Measurements from ENCODE around the gene METTL21A. TPM values are rescaled to one million over a fixed set of nuclear protein-coding genes. Genes with fewer than 3 reads are reported as not detected.

Gene METTL21A
- total RNA-seq, 1 experiment from 2014 or later: 161 TPM

DNA sequence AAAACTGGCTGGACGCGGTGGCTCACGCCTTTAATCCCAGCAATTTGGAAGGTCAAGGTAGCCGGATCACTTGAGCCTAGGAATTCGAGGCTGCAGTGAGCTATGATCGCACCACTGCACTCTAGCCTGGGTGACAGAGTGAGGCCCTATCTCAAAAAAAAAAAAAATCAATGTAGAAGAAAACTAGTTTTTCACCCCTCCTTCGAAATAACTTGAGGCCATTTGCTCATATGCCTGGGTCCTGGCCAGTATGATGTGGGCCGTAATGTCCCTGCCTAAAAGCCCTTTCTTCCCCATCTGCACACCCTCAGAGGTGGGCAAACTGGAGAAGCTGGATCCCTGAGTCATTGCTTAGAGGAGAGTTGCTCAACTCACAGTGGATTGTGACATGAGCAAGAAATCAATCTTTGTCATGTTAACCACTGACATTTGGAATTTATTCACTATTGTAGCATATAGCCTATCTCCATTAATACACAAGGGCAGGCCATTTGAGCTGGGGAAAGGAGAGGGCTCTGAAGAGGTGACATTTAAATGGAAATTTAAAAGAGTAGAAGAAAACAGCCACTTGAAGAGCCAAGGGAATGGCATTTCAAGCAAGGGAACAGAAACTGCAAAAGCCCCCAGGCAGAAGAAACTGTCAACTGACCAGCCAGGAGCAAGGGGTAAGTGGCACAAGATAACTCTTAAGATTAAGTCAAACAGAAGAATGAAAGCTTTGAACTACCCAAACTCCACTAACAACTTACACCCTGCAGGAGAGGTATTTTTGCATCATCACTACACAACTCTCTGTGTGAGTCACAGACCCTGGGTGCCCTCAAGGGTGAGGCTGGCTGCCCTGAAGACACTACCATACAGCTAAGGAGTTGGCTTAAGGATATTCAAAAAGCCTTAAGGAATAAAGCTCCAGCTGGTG is 7.6 kb upstream of the METTL21A start:
- peak; percentile 91 for DNase-seq (ENCODE audit: low read depth)
- in situ Hi-C loops (cut with HindIII; ENCODE audit: low pct_unique_long_range_greater_than_20kb, low sequenced_read_pairs): no loop called here

DNA sequence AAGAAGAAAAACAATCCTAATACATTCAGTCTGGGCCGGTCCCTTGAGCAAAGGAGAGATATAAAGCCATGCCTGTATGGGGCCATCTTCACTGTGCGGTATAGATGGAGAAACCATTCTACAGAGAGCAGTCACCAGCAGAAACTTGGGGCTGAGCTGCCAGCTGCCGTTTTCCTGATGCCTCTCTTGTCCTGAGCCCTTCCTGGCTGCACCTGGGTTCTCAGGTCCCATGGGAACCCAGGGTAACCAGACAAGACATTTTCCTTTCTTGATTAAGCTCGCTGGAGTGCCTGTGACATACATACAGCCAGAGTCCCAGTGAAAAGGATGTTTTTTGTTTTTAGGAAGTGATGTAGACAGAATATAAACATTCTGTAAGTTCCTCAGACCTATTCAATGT is 5.3 kb upstream of the METTL21A start:
- DNase-seq (ENCODE audit: low read depth): no peak
- in situ Hi-C loops (cut with HindIII; ENCODE audit: low pct_unique_long_range_greater_than_20kb, low sequenced_read_pairs): no loop called here

GRCh38 chr2:207629553-207629952 is 4.4 kb upstream of the METTL21A start:
- in situ Hi-C loops (cut with HindIII; ENCODE audit: low pct_unique_long_range_greater_than_20kb, low sequenced_read_pairs): no loop called here
- DNase-seq (ENCODE audit: low read depth): no peak

DNA sequence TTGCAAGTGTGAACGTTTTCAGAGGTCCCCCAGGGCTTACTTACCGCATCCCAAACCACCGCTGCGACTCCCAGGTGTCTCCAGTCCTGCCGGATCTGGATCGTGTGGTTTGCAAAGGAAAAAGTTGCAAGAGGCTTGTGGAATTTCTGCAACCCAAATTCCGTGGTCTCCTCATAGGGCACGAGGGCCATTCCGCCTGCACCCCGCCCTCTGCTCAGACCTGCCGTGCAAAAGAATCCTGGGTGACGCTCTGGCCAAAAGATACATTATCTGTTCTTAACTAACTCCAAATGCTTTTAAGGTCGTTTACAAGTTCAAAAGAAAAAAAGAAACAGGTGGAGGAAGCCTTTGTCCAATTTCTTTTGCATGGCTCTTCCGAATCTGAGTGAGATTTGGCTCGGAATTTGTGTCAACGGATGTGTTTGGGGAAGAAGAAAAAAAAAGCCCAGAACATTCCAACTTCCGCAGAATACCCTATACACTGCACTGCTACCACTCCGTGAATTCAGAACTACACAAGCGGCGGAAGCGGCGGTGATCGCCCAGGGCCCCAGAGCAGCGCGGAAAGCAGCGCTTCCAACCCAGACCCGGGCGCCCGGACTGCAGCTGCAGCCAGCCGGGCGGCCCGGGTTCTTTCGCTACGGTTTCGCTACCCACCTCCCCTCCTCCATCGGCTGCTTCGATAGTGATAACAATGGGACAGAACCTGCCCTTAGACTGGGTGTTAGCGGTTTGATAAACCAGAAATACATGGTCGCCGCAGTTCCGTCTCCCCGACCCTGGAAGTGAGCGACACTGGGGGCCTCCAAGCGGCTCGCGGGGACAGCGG is 795 bp downstream of the METTL21A start:
- in situ Hi-C loops (cut with HindIII; ENCODE audit: low pct_unique_long_range_greater_than_20kb, low sequenced_read_pairs): no loop called here
- peak; percentile 52 for DNase-seq (ENCODE audit: low read depth)

GRCh38 chr2:207621501-207622039 is 3.6 kb downstream of the METTL21A start:
- no peak for DNase-seq (ENCODE audit: low read depth)
- in situ Hi-C loops (cut with HindIII; ENCODE audit: low pct_unique_long_range_greater_than_20kb, low sequenced_read_pairs): no loop called here

GRCh38 chr2:207619764-207620203 is 5.4 kb downstream of the METTL21A start:
- in situ Hi-C loops (cut with HindIII; ENCODE audit: low pct_unique_long_range_greater_than_20kb, low sequenced_read_pairs): no loop called here
- no peak for DNase-seq (ENCODE audit: low read depth)

DNA sequence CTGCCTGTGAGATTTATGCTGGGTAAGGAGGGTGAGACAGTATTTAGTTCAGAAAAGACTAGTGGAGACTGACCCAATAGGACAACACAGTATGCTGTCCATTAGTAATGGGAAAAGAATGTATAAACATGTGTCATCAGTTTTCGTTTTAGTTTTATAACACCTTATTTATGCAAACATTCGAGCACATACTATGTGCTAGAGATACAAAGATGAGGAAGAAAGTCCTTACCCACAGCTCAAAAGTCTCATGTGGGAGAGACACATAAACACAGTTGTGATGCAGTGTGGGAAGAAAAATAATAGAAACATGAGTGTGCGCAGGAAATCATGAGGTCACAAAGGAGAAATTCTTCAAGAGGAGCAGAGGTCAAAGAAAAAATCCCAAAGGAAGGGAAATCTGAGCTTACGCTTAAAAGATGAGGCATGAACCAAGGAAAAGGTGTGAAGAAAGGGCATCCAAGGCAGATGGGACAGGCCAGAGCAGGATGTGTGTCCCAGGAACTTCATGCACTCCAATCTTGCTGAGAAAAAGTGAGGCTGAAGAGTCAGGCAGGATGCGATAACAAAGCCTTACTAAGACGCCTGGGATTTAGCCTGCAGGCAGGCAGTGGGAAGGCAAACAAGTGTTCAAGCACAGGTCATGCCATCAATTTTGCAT is 8.1 kb downstream of the METTL21A start:
- DNase-seq (ENCODE audit: low read depth): peak; percentile 88
- in situ Hi-C loops (cut with HindIII; ENCODE audit: low pct_unique_long_range_greater_than_20kb, low sequenced_read_pairs): no loop called here

- peak; percentile 55 for DNase-seq (ENCODE audit: low read depth)
- in situ Hi-C loops (cut with HindIII; ENCODE audit: low pct_unique_long_range_greater_than_20kb, low sequenced_read_pairs): no loop called here
Measured at GRCh38 chr2:207616185-207616584, 9.0 kb downstream of the METTL21A start.

DNA sequence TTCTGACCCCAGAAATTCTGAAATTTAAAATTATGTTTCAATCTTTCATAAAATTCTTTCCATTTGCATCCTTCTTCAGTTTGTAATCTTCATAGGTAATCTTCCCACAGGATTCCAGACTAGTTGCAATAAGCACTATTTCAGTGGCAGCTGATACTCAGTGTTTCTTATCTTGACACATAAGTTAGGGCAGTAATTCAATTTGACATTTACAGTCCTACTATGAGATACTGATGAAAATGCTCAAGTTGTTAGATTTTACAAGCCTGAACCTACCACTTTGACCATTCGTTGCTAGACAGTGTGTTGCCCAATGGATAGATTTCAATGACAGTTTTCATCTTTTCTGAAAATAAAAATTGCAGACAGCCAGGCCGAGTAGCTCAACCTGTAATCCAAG is 10.4 kb downstream of the METTL21A start:
- in situ Hi-C loops (cut with HindIII; ENCODE audit: low pct_unique_long_range_greater_than_20kb, low sequenced_read_pairs): no loop called here
- no peak for DNase-seq (ENCODE audit: low read depth)

DNA sequence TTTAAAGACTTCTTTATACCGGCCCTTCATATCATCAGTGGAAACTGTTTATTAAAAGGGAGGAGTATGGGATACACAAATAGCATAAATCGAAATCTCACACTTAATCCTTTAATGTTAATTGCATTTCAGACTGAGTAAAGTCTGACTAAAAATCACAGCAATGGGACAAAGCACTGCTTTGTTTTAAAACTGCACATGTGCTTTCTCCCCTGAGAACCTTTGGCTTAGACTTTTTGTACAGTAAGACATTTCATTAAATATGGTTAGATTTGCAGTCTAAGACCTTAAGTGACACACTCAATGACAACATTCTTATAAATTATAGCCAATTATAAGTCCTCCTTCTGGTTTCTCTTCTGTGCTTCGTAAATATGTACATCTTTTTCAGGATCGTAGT is 12.5 kb downstream of the METTL21A start:
- DNase-seq (ENCODE audit: low read depth): no peak
- in situ Hi-C loops (cut with HindIII; ENCODE audit: low pct_unique_long_range_greater_than_20kb, low sequenced_read_pairs): no loop called here

- in situ Hi-C loops (cut with HindIII; ENCODE audit: low pct_unique_long_range_greater_than_20kb, low sequenced_read_pairs): no loop called here
- no peak for DNase-seq (ENCODE audit: low read depth)
Measured at GRCh38 chr2:207606829-207607228, 18.4 kb downstream of the METTL21A start.

- in situ Hi-C loops (cut with HindIII; ENCODE audit: low pct_unique_long_range_greater_than_20kb, low sequenced_read_pairs): no loop called here
- DNase-seq (ENCODE audit: low read depth): no peak
Measured at GRCh38 chr2:207606399-207606798, 18.8 kb downstream of the METTL21A start.

DNA sequence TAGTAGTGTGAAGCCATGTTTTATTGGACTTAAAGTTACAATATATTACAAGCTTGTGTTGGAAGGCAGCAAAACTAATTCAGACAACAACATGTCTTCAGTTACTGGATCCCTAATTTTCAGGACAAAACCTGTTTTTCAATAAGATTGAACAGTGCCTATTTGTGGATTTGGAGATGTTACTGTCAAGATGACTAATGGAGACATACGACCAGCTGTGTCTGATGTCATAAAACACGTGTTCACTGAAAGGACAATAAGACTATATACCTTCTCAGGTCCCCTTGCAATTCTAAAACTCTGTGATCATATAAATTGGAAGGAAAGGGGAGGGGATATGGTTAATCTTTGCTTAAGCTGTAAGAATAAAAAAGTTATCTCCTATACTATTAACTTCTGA is 21.7 kb downstream of the METTL21A start:
- DNase-seq (ENCODE audit: low read depth): no peak
- in situ Hi-C loops (cut with HindIII; ENCODE audit: low pct_unique_long_range_greater_than_20kb, low sequenced_read_pairs): no loop called here

GRCh38 chr2:207601774-207602173 is 23.4 kb downstream of the METTL21A start:
- in situ Hi-C loops (cut with HindIII; ENCODE audit: low pct_unique_long_range_greater_than_20kb, low sequenced_read_pairs): no loop called here
- DNase-seq (ENCODE audit: low read depth): no peak

- no peak for DNase-seq (ENCODE audit: low read depth)
- in situ Hi-C loops (cut with HindIII; ENCODE audit: low pct_unique_long_range_greater_than_20kb, low sequenced_read_pairs): no loop called here
Measured at GRCh38 chr2:207600231-207600630, 25.0 kb downstream of the METTL21A start.

- DNase-seq (ENCODE audit: low read depth): no peak
- in situ Hi-C loops (cut with HindIII; ENCODE audit: low pct_unique_long_range_greater_than_20kb, low sequenced_read_pairs): no loop called here
Measured at GRCh38 chr2:207599636-207600035, 25.6 kb downstream of the METTL21A start.

DNA sequence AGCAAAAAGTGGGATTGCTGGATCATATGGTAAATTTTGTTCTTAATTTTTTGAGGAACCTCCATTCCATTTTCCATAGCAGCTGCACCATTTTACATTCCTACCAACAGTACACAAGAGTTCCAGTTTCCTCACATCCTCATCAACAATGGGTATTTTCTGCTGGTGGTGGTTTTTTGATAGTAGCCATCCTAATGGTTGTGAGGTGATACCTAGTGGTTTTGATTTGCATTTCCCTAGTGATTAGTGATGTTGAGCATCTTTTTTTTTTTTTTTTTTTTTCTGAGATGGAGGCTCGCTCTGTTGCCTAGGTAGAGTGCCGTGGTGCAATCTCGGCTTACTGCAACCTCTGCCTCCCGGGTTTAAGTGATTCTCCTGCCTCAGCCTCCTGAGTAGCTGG is 30.5 kb downstream of the METTL21A start:
- DNase-seq (ENCODE audit: low read depth): no peak
- in situ Hi-C loops (cut with HindIII; ENCODE audit: low pct_unique_long_range_greater_than_20kb, low sequenced_read_pairs): no loop called here

DNA sequence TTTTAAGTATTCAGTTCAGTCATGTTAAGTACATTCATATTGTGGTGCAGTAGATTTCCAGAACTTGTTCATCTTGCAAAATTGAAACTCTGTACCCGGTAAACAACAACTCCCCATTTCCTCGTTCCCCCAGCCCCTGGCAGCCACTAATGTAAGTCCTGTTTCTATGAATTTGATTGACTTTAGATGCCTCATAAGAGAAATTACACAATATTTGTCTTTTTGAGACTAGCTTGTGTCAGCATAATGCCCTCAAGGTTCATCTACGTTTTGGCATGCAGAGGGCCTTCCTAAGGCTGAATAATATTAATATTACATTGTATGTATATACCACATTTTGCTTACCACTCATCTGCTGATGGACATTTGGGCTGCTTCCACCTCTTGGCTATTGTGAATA is 30.9 kb downstream of the METTL21A start:
- in situ Hi-C loops (cut with HindIII; ENCODE audit: low pct_unique_long_range_greater_than_20kb, low sequenced_read_pairs): no loop called here
- DNase-seq (ENCODE audit: low read depth): no peak

GRCh38 chr2:207593277-207593676 is 31.9 kb downstream of the METTL21A start:
- in situ Hi-C loops (cut with HindIII; ENCODE audit: low pct_unique_long_range_greater_than_20kb, low sequenced_read_pairs): no loop called here
- DNase-seq (ENCODE audit: low read depth): no peak

Measured in Caki2 (cell line).